Parathyroid adenoma (tissue), 2 donors: ENCODE results near the gene FAM163B.

ENCODE experiments used
- H2AFZ ChIP-seq: fragments of 300-600 bp; sonication (generic); one replicate; pipeline ENCODE4 v1.7.0; 2017; ENCODE audit warnings: antibody characterized with exemption, mild to moderate bottlenecking
- H3K27ac ChIP-seq: fragments of 300-600 bp; sonication (generic); one replicate; pipeline ENCODE4 v1.7.0; 2017
- H3K27me3 ChIP-seq: fragments of 300-600 bp; sonication (generic); one replicate; pipeline ENCODE4 v1.7.0; 2017; ENCODE audit warnings: low read length; ENCODE audit not compliant: control insufficient read depth, insufficient read depth
- H3K36me3 ChIP-seq: fragments of 300-600 bp; sonication (generic); one replicate; pipeline ENCODE4 v1.7.0; 2017; ENCODE audit warnings: low read length; ENCODE audit not compliant: control insufficient read depth, insufficient read depth
- H3K4me1 ChIP-seq: fragments of 300-600 bp; sonication (generic); one replicate; pipeline ENCODE4 v1.7.0; 2017; ENCODE audit warnings: control low read depth
- H3K4me2 ChIP-seq: fragments of 300-600 bp; sonication (generic); one replicate; pipeline ENCODE4 v1.7.0; 2017; ENCODE audit warnings: low read length
- H3K4me3 ChIP-seq: fragments of 300-600 bp; sonication (generic); one replicate; pipeline ENCODE4 v1.7.0; 2017; ENCODE audit warnings: low read depth, low read length
- H3K79me2 ChIP-seq: fragments of 300-600 bp; sonication (generic); one replicate; pipeline ENCODE4 v1.7.0; 2017; ENCODE audit warnings: control low read depth
- H3K9ac ChIP-seq: fragments of 300-600 bp; sonication (generic); one replicate; pipeline ENCODE4 v1.7.0; 2017; ENCODE audit warnings: mild to moderate bottlenecking
- H3K9me3 ChIP-seq: fragments of 300-600 bp; sonication (generic); one replicate; pipeline ENCODE4 v1.7.0; 2017; ENCODE audit warnings: low read length; ENCODE audit not compliant: control insufficient read depth
- TF ChIP-seq, protein P1 (sequence below): fragments of 300-600 bp; sonication (generic); IDR thresholded peaks from one replicate; pipeline ENCODE4 v1.7.0; 2017; ENCODE audit warnings: antibody characterized with exemption, mild to moderate bottlenecking
- donor health status: primary hyperparathyroidism.

FAM163B gene

DNA sequence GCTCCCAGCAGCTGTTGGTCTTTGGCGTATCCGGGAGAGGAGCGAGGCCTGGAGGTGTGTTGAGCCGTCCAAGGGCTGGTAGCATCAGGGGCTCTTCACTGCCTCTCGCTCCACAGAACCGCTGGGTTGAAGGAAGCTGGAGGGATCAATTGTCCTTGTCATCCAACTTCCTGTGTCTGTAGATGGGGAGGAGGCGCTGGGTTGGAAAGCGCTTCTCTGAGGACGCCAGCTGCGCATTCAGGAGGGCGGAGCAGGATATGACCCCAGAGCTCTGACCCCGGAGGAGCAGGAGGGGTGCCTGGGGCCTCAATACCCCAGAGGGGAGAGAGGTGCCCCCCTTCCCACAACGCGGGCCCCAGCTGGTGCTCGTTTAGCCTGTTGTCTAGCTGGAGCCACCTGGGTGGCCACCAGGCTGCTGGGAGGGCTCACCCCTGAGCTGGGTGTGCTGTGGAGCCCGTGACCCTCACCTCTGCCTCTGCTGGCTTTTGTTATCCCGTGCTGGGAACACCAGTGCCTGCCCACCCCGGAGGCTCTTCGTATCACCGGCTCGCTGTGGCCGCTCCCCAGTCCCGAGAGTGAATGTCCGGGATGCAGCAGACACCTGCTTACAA lies 25.0 kb upstream of the FAM163B start:
- H3K4me3 ChIP-seq = no peak overlapping the region
- H3K9ac ChIP-seq = no peak overlapping the region
- H3K27ac ChIP-seq = no peak overlapping the region
- no peaks in the 10 kb centered on the region for H3K9me3 ChIP-seq
- H3K4me1 ChIP-seq = peaks cover 4% of the 10 kb centered on the region
- no peak overlapping the region for H3K4me2 ChIP-seq
- no peaks in the 10 kb centered on the region for H3K79me2 ChIP-seq
- no peaks in the 10 kb centered on the region for H3K36me3 ChIP-seq
- H3K27me3 ChIP-seq = no peaks in the 10 kb centered on the region
- peak overlapping the region; percentile 38 for H2AFZ ChIP-seq
- TF ChIP-seq, protein P1, sequence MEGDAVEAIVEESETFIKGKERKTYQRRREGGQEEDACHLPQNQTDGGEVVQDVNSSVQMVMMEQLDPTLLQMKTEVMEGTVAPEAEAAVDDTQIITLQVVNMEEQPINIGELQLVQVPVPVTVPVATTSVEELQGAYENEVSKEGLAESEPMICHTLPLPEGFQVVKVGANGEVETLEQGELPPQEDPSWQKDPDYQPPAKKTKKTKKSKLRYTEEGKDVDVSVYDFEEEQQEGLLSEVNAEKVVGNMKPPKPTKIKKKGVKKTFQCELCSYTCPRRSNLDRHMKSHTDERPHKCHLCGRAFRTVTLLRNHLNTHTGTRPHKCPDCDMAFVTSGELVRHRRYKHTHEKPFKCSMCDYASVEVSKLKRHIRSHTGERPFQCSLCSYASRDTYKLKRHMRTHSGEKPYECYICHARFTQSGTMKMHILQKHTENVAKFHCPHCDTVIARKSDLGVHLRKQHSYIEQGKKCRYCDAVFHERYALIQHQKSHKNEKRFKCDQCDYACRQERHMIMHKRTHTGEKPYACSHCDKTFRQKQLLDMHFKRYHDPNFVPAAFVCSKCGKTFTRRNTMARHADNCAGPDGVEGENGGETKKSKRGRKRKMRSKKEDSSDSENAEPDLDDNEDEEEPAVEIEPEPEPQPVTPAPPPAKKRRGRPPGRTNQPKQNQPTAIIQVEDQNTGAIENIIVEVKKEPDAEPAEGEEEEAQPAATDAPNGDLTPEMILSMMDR = no peak

DNA sequence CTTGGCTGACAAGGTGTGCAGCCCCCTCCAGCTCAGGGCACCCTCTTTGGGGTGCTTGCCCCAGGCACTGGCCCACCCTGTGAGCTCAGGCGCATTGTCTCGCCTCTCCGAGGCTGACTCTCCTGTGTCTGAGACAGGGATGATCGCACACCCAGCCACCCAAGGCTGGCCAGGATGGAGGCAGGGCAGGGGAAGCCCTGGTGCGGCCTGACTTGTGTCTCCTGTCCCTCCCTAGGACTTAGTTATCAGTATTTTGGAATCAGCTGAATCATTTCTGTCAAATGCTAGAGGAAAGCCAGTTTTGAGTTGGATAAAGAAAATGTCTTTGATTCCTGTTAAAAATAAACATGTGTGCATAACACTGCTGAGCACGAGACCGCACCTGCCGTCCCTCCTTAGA lies 24.5 kb upstream of the FAM163B start:
- H3K9ac ChIP-seq = no peak overlapping the region
- TF ChIP-seq, protein P1 = no peak
- peak overlapping the region; percentile 38 for H2AFZ ChIP-seq
- no peak overlapping the region for H3K27ac ChIP-seq
- H3K9me3 ChIP-seq = no peaks in the 10 kb centered on the region
- no peak overlapping the region for H3K4me2 ChIP-seq
- H3K79me2 ChIP-seq = no peaks in the 10 kb centered on the region
- H3K4me1 ChIP-seq = peaks cover 4% of the 10 kb centered on the region
- no peaks in the 10 kb centered on the region for H3K36me3 ChIP-seq
- H3K27me3 ChIP-seq = no peaks in the 10 kb centered on the region
- no peak overlapping the region for H3K4me3 ChIP-seq

DNA sequence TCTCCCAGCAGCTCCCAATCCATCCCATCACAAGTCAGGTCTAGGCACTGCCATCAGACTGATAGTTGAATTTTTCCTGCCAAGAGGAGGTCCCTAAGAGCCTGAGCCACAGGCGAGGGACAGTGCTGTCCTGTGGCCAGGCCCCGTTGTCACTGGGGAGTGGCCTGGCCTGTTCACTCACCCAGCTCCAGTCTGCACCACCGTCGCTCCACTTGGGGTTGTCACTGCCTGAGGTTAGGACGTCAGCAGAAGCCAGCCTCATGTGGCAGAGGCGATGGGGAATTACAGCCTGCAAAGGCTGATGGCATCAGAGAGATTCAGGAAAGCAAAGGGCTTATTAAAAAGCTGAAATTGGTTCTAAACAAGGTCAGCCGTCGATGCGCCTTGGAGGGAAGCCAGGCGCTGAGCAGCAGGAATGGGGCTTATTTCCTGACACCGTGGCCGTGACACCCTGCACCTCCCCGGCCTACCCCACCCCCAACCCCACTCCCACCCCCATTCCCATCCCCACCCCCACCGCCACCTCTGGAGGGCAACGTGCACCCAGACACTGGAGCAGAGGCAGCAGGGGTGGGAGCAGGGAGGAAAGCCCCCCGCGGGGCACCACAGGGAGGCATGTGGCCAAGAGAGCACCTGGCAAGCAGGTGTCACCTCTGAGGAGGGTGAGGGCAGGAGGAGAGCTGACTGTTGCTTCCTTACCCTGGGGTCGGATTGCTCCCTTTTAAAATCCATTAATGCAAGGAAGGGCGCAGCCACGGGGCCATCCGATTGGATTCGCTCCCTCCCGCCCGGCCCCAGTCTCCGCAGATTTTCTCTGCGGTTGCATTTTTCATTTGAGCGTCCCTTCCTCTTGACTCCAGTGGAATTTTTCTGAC lies 23.9 kb upstream of the FAM163B start:
- Histone ChIP-seq H3K36me3 (no peaks in the 10 kb centered on the region), H3K79me2 (no peaks in the 10 kb centered on the region), H3K9me3 (no peaks in the 10 kb centered on the region), H3K4me1 (peaks cover 4% of the 10 kb centered on the region), H3K4me2 (no peak overlapping the region), H3K4me3 (no peak overlapping the region), H3K27ac (no peak overlapping the region), H3K9ac (no peak overlapping the region), H3K27me3 (no peaks in the 10 kb centered on the region), H2AFZ (peak overlapping the region; percentile 38)
- TF ChIP-seq, protein P1 = no peak

DNA sequence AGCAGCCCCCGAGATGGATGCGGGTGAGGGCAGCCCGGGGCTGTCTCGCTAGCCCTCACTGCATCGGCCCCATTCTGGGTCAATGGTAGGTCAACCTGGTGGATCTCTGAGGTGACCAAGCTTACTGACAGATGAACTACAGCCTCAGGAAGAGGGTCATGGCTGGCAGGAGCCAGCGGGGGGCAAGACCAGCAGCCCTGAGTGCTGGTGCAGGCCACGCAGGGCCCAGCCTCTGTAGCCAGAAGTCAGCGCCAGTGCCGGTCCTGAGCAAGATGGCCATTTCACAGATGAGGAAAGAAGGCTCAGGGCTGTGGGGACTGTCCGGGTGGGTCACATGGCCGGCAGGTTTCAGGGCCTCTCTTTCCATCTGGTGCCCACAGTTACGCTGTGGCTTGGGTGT lies 21.9 kb upstream of the FAM163B start:
- Histone ChIP-seq H3K27me3 (no peaks in the 10 kb centered on the region), H3K4me1 (peaks cover 4% of the 10 kb centered on the region), H3K36me3 (no peaks in the 10 kb centered on the region), H3K4me3 (no peak overlapping the region), H3K4me2 (no peak overlapping the region), H3K27ac (no peak overlapping the region), H3K9ac (no peak overlapping the region), H2AFZ (no peak overlapping the region), H3K79me2 (no peaks in the 10 kb centered on the region), H3K9me3 (no peaks in the 10 kb centered on the region)
- TF ChIP-seq, protein P1 = no peak
